Measurements from ENCODE around the gene CACNG7. TPM values are rescaled to one million over a fixed set of nuclear protein-coding genes. Genes with fewer than 3 reads are reported as not detected.

Gene CACNG7
- polyA plus RNA-seq, 4 donors: 0.78 to 0.79 TPM; not detected in 2

GRCh38 chr19:53993448-53993847 lies 84.4 kb downstream of the CACNG7 start:
- FAIRE-seq (no peak), DNase-seq (no peak)
- 52 to 66% (median 62%) methylated on average over 3 of the region's 3 CpGs for WGBS, 3 donors
- Histone ChIP-seq H3K4me1 (ENCODE audit: control insufficient read depth in 3 of 3, insufficient read depth in 2 of 3, low read depth in 1 of 3, low read length in 2 of 3) (no peaks in the 10 kb centered on the region), H3K36me3 (ENCODE audit: control insufficient read depth in 3 of 3, insufficient read depth in 2 of 3, low read depth in 1 of 3, low read length in 3 of 3) (no peaks in the 10 kb centered on the region), H3K27me3 (ENCODE audit: control insufficient read depth in 3 of 3, insufficient read depth in 3 of 3, low read length in 3 of 3) (peaks cover 0 to 28% (median 27%) of the 10 kb centered on the region in 3 donors), H3K9me3 (ENCODE audit: control insufficient read depth in 2 of 2, insufficient read depth in 1 of 2, low read depth in 1 of 2, low read length in 1 of 2) (no peaks in the 10 kb centered on the region), H3K4me3 (ENCODE audit: low read depth in 1 of 3, low read length in 3 of 3) (no peak overlapping the region), H3K27ac (ENCODE audit: low read depth in 1 of 3, low read length in 2 of 3) (no peak overlapping the region)

Other genes with a start within 250 kb of the CACNG7 start
- gene NLRP12, start 85.0 kb upstream of the CACNG7 start, polyA plus RNA-seq: under 1 TPM in 2 of 4 donors, not detected in 2; 0.06 to 0.09 TPM
- 10 to 100 TPM in 2 of 4 donors, 1 to 10 TPM in 2; 2.2 to 41.3 (median 20.4) TPM for gene MYADM, start 41.4 kb upstream of the CACNG7 start, polyA plus RNA-seq
- under 1 TPM in 2 of 4 donors, not detected in 2; 0.07 to 0.90 TPM for gene PRKCG, start 27.1 kb upstream of the CACNG7 start, polyA plus RNA-seq
- gene CACNG8, start 53.7 kb downstream of the CACNG7 start, polyA plus RNA-seq: under 1 TPM in 2 of 4 donors, not detected in 2; 0.03 to 0.12 TPM
- under 1 TPM in 2 of 4 donors, not detected in 2; 0.03 to 0.06 TPM for gene CACNG6, start 82.4 kb downstream of the CACNG7 start, polyA plus RNA-seq
- under 1 TPM in 1 of 4 donors, not detected in 3; 0.09 TPM for gene VSTM1, start 154.6 kb downstream of the CACNG7 start, polyA plus RNA-seq
- gene TARM1, start 172.1 kb downstream of the CACNG7 start, polyA plus RNA-seq: not detected
- gene OSCAR, start 191.5 kb downstream of the CACNG7 start, polyA plus RNA-seq: under 1 TPM; 0.27 to 0.89 (median 0.67) TPM
- gene NDUFA3, start 193.6 kb downstream of the CACNG7 start, polyA plus RNA-seq: 100 to 1,000 TPM; 130 to 409 (median 211) TPM
- gene TFPT, start 206.4 kb downstream of the CACNG7 start, polyA plus RNA-seq: 10 to 100 TPM; 16.4 to 26.5 (median 23.1) TPM
- 10 to 100 TPM; 44.3 to 57.0 (median 47.4) TPM for gene PRPF31, start 206.5 kb downstream of the CACNG7 start, polyA plus RNA-seq
- gene CNOT3, start 228.5 kb downstream of the CACNG7 start, polyA plus RNA-seq: 10 to 100 TPM; 24.4 to 37.4 (median 28.5) TPM

All from small intestine (tissue), 7 donors.